ENCODE measurements around the gene STX12.

STX12 gene

GRCh38 chr1:27824411-27824810 is 51.4 kb downstream of the STX12 start:
- TF ChIP-seq, protein P1, sequence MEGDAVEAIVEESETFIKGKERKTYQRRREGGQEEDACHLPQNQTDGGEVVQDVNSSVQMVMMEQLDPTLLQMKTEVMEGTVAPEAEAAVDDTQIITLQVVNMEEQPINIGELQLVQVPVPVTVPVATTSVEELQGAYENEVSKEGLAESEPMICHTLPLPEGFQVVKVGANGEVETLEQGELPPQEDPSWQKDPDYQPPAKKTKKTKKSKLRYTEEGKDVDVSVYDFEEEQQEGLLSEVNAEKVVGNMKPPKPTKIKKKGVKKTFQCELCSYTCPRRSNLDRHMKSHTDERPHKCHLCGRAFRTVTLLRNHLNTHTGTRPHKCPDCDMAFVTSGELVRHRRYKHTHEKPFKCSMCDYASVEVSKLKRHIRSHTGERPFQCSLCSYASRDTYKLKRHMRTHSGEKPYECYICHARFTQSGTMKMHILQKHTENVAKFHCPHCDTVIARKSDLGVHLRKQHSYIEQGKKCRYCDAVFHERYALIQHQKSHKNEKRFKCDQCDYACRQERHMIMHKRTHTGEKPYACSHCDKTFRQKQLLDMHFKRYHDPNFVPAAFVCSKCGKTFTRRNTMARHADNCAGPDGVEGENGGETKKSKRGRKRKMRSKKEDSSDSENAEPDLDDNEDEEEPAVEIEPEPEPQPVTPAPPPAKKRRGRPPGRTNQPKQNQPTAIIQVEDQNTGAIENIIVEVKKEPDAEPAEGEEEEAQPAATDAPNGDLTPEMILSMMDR (IDR thresholded peaks at IDR 0.05), result no peak

DNA sequence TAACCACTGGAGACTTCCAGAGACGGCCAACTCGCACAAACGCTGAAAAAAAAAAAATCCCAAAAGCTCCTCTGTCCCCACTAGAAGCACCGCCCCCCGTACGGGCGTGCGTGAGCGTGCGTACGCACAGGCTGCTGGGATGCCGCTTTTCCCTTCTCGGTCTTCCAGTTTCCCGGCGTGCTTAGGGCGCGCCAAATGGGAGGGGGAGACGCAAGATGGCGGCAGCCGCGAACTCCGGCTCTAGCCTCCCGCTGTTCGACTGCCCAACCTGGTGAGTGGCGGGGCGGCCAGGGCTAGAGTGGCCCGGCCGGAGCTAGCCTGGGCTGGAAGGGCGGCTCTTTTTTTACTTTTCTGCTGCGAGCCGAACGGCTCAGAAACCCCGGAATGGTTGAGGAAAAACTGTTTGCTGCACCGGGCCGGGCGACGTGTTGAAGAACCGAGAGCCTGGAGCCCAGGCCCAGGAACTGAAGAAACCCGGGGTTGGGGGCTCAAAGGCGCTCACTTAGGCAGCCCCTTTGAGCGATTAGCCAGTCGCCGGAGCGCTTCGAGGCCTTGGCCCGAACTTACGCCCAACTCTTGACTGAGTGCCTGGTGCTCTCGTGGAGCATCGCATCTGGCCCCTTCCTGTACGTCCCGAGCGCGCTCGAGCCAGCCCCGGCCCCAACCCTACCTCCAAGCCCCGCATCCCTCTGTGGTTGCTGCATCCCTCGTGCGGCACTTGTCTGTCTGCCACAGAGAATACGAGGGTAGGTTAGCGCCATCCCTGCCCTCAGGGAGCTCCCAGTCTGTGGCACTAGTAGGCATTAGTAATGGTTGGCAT is 57.8 kb downstream of the STX12 start, which contains the start of gene PPP1R8:
Gene PPP1R8 (plus strand): TSS at position 162 of the 820 bp plus-strand sequence. CDS start 54 bp downstream, at position 216.
- TF ChIP-seq, protein P1 (IDR thresholded peaks at IDR 0.05), result no peak

DNA sequence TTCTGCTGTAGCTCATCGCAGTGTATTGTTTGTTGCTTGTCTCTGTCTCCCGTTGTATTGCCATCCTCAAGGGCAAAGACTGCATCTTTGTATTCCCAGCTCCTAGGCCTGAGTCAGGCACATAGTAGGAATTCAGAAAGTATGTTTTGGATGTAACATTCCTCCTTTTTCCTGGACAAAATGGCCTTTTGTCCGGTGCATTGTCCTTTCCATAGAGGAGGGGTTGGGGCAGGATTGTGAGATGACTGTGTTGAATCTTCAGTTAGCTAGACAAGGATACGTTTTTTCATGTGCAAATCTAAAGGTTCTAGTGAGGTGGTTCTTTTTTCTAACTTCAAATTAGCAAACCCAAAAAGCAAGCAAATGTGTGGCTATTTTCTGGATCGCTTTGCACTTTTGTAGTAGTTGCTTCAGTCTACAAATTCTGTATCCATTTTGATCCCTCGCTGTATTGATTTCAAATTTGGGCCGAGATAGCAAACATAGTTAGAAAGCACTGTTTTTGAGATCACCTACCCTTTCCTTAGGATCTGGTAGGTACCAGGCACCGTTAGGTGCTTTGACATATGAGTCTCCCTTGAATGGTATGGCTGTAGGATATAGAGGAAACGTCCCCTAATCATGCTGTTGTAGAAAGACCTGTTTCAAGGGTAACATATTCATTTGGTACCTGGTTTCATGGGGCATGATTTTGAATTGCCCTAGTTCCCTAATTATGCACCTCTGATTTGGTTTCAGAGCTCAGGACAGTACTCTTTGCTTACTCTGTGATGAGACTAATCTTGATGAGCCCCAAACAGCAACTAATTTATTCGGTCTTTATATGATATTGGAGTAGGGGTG is 58.8 kb downstream of the STX12 start:
- TF ChIP-seq, protein P1 (IDR thresholded peaks at IDR 0.05), result no peak

- TF ChIP-seq, protein P1 (IDR thresholded peaks at IDR 0.05), result no peak
These were observed 59.7 kb downstream of the STX12 start for GRCh38 chr1:27832762-27833161.

DNA sequence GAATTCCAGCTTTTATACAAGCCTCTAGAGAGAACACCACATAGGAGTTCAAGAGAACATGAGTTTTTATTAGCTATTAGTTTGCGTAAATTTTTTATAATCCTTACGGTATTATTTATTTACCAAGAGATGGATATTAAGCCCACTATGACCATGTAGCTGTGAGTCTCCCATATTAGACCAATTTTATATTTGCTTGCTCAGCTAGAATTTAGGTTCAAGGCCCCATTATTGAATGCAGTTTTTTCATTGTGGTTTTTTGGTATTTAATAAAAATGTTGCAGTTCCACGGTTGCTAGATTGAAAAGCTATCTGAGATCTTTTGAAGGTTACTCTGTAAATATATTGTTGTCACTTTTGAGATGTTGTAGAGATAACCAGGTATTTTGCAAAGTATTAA is 60.5 kb downstream of the STX12 start:
- TF ChIP-seq, protein P1 (IDR thresholded peaks at IDR 0.05), result no peak

- TF ChIP-seq, protein P1 (IDR thresholded peaks at IDR 0.05), result no peak
These were observed 62.0 kb downstream of the STX12 start for GRCh38 chr1:27835046-27835445.

- TF ChIP-seq, protein P1 (IDR thresholded peaks at IDR 0.05), result no peak
These were observed 62.5 kb downstream of the STX12 start for GRCh38 chr1:27835501-27835900.
